Activated T-cell treated with anti-CD3 and anti-CD28 coated beads for 4 hours (primary cell): ENCODE data around the gene SPEM2.
"Not testable (repeated sequence)": the region's sequence is repeated elsewhere in the genome, so short reads cannot be mapped to it uniquely, and the experiment has no call there.

ENCODE experiments used
- DNase-seq: peaks from one replicate; pipeline ENCODE4 v3.0.0-alpha.2; 2020

SPEM2 gene

DNA sequence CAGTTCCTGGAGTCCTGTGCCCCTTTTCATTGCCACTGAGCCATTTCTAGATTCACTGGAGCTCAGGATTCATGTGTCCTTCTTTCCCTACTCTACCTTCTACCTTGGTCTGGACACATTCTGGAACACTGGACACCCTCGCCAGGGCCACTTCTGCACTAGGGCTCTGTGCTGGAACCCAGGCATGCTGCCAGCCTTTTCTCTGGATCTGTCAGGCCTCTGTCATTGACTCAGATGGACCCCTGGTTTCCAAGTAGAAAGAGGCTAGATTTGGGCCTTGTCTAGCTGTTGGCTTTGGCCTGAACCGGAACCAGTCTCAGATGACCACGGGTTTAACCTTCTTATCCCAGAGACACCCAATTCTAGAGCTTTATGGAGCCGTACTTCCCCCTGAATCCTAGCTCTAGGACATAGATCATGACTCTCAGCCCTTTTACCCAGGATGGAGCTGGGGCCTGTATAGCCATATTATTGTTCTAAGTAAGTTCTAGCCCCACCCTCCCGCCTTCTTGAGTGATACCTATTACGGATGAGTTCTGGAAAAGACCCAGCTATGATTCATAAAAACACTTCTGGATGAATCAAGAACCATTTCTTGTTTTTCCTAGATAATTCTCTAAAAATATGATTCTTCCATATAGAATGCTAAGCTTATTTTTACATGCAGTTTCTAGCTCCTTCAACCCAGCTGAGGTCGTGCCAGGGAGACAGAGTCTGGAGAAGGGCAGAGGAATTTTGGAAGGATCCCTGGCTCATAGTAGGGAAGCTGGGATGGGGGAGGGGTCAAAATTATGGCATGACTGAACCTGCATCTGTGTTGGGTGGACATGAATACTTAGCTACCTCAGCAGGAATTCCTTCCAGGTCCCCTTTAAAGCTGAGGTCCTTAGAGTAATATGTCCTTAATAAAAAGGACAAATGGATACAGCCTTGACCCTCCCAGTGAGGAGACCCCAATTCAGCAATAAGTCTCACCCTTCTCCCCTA is 18.4 kb downstream of the SPEM2 start:
- DNase-seq: no peak

GRCh38 chr17:7444682-7445618 is 19.5 kb downstream of the SPEM2 start, which contains the start of gene CHRNB1:
CHRNB1 (plus strand) TSS chr17:7445061; CDS start chr17:7445128, 67 bp downstream.
- DNase-seq: no peak

GRCh38 chr17:7445619-7445968 is 20.2 kb downstream of the SPEM2 start:
- no peak for DNase-seq

GRCh38 chr17:7448461-7448860 is 23.0 kb downstream of the SPEM2 start:
- DNase-seq: no peak

DNA sequence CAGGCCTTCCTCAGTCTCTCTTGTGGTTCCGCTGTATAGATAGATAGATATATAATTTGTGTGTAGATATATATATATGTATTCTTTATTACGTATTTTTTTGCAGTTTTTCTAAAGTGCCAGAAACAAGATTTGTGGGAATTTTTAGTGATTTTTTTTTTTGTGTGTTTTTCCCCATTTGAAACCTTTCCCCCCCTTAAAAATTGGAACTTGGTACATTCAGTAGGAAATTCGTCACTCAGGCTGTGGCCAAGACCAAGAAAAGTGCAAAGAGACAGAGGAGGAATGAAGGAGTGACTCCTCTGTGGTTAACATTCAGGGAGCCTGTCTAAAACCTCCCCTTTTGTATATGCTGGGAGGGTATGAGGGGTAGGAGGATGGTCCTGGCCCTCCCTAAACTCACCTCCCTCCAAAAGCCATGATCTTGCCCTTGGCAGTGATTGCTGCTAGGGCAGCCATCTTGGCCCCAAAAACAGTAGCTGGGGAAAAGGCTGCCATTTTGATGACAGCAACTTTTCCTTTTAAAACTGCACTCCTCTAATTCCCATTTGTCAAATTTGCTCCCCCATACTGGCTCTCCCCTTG is 34.6 kb downstream of the SPEM2 start:
- DNase-seq: no peak

DNA sequence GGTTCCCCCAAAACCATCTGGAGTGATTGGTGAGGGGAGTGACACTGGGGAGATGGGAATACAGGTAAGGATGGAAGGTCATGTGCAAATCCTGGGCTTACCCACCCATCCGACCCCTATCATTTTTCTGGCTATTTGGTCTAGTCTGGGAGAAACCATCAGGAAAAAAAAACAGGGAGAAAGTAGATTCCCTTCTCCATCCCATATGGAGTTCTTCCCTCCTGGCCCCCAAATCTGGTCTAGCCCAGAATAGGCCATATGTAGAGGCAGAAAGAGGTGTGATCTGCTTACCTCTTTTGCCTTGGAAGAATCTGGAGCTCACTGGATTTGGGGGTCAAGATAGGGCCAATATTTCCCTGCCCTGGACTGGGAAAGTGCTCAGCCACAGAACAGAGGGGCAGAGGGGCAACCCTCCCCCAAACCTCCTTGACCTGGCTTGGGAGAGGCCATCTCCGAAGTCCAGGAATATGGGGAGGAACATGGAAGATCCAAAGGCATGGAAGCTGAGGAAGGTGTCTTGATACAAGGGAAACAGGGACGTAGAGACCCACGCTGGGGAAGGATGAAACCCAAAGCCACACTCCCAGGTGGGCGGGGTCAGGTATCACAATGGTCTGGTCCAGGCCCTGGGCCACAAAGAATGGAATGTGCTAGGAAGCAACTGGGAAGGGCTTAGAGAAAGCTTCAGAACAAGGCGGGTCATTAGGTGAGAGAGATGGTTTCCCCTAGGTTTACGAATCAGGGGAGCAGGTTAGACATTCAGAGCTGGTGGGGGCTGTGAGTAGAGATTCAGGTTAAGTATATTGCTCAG is 35.6 kb downstream of the SPEM2 start:
- no peak for DNase-seq

- no peak for DNase-seq
Measured at GRCh38 chr17:7462474-7463371, 37.3 kb downstream of the SPEM2 start.

- DNase-seq: no peak
Measured at GRCh38 chr17:7463372-7463846, 38.0 kb downstream of the SPEM2 start.

GRCh38 chr17:7464081-7464480 is 38.7 kb downstream of the SPEM2 start:
- no peak for DNase-seq

DNA sequence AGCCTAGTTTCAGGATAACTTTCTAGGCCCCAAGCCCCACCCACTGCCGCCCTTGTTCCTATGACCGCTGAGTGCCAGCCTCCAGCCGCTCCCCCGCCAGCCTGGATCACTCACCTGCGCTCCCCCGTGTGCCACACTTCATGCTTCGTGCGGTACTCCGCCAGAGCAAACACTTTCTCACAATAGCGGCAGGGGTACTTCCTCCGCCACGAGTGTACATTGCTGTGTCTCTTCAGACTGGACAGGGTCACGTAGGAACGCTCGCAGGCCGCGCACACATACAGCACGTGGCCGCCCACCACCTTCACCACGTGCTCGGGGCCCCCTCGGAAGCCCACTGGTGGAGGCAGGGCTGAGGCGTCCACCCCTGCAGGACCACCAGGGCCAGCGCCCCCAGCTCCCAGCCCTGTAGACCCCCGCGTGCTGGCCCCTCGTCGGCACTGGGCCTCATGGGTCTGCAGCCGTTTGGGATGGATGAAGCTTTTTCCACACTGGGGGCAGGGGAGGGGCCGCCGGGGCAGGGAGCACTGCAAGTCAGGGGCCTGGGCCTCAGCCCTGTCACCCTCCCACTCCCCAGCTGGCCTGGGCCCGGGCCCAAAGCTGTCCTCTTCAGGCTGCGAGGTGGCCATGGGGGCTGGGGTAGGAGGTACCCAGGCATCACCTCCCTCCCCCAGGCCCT is 40.3 kb downstream of the SPEM2 start:
- no peak for DNase-seq

DNA sequence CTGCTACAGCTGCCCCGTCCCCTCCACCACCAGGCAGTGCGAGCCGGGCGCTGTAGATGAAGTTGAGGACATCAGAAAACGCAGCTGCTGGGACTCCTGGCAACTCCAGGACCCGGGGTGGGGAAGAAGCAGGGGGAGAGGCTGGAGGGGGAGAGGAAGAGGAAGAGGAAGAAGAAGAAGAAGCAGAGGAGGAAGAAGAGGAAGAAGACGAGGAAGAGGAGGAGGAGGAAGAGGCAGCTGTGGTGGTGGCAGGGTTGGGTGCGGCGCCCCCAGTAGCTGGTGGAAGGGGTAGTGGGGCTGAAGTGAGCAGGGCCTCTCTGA is 40.9 kb downstream of the SPEM2 start:
- DNase-seq: no peak

GRCh38 chr17:7466639-7467341 is 41.4 kb downstream of the SPEM2 start:
- DNase-seq: no peak

DNA sequence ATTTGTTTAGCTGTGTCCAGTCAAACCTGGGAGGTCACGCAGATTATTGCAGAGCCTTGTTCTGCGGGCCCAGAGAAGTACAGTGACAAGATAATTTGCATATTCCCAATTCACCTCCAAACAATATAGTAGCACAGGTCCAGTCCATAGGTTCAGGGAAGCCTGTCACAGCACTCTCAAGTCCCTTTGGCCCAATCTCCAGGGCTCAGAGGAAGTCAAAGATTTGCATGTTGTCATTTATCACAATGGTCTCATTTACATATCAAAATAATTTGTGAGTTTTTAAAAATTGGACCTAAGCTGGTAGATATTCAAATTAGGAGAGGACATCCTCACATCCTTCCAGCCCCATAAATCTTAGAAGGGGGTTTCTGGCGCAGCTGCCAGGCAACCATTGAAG is 42.1 kb downstream of the SPEM2 start:
- DNase-seq: no peak

DNA sequence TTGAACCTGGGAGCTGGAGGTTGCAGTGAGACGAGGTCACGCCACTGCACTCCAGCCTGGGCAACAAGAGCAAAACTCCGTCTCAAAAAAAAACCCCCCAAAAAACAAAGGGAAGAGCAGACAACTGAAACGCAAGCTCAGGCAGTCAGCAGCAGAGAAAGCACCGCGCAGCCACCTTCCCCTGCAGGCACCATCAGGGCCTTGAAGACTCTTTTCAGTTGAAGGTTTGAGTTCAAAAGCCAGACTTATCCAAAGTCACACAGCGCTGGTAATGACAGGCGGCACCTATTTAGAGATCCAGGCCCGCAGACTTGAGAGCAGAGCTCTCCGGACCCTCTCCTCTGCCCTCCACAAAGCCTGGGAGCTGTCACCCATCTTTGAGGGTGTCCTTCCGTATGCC is 42.9 kb downstream of the SPEM2 start:
- DNase-seq: no peak

GRCh38 chr17:7468804-7469389 is 43.5 kb downstream of the SPEM2 start:
- DNase-seq: no peak

DNA sequence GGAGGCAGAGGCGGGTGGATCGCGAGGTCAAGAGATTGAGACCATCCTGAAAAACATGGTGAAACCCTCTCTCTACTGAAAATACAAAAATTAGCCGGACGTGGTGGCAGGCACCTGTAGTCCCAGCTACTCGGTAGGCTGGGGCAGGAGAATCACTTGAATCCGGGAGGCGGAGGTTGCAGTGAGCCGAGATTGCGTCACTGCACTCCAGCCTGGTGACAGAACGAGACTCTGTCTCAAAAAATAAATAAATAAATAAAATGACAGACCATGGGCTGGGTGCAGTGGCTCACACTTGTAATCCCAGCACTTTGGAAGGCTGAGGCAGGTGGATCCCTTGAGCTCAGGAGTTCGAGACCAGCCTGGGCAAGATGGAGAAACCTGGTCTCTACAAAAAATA is 44.4 kb downstream of the SPEM2 start:
- DNase-seq: not testable (repeated sequence)

- not testable (repeated sequence) for DNase-seq
Measured at GRCh38 chr17:7470457-7470973, 45.1 kb downstream of the SPEM2 start.

DNA sequence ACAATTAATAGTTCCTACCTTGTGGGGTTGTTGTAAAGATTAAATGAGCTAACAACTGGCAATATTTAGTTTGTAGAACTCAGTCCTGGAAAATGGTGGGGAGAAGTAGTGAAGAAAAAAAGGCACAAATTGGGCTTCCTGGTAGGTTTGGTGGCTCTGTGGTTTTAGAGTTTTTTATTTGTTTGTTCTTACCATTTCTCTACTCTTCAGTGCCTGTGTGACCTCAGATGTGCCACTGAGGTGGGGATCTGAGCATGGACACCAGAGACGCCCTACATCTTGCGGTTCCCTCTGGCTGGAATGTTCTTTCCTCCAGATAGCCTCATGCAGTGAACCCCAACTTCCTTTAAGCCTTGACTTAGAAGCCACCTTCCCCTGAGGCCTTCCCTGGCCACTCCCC is 46.3 kb downstream of the SPEM2 start:
- DNase-seq: no peak

DNA sequence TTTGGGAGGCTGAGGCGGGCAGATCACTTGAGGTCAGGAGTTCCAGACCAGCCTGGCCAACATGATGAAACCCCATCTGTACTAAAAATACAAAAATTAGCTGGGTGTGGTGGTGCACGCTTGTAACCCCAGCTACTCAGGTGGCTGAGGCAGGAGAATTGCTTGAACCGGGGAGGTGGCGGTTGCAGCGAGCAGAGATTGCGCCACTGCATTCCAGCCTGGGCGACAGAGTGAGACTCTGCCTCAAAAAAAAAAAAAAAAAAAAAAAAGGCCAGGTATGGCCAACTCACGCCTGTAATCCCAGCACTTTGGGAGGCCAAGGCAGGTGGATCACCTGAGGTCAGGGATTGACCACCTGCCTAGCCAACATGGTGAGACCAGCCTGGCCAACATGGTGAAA is 49.4 kb downstream of the SPEM2 start:
- DNase-seq: not testable (repeated sequence)
